ENCODE data around the gene PRTG. TPM values are rescaled to one million over a fixed set of nuclear protein-coding genes. Genes with fewer than 3 reads are reported as not detected.
"Not testable (repeated sequence)": the region's sequence is repeated elsewhere in the genome, so short reads cannot be mapped to it uniquely, and the experiment has no call there.

Gene PRTG
- total RNA-seq, 1 donor from 2014 or later = not detected

- intact Hi-C loops (cut with micrococcal nuclease) = no loop called here
Measured at GRCh38 chr15:55638764-55639163, 104.2 kb downstream of the PRTG start.

DNA sequence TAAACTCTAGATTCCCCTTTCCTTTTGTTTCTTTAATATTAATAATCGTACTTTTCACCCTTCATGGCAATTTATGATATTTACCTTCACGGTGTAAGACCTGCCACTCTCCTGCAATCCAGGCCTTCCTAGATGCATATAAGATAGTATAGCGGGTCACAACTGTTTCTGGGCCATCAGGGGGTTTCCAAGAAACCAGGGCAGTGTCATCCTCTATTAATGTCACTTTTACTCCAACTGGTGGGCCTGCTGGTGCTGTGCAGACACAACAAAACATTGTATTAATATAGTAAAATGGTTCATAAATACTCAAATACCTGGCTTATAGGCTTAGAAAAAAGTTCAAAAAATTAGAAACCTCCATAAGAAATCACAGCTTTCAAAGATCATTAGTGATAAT lies 105.9 kb downstream of the PRTG start:
- intact Hi-C loops (cut with micrococcal nuclease) = no loop called here

- intact Hi-C loops (cut with micrococcal nuclease) = no loop called here
Measured at GRCh38 chr15:55633731-55634130, 109.2 kb downstream of the PRTG start.

DNA sequence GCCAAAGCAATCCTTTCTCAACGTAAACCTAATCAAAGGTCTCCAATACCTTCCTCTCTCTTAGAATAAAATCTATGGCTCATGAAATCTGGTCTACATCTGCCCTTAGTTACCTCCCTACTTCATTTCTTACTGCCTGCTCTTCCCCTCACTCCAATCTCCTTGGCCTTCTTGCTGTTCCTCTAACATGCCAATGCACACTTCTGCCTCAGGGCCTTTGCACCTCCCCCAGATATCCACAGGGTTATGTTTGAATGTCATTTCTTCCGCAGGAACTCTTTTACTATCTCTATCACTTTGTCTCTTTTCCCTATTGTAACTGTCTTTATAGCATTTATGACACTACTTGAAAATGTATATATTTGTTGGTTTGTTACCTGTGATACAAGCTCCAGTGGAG lies 110.5 kb downstream of the PRTG start:
- intact Hi-C loops (cut with micrococcal nuclease) = no loop called here

GRCh38 chr15:55630858-55631257 lies 112.1 kb downstream of the PRTG start:
- intact Hi-C loops (cut with micrococcal nuclease) = no loop called here

DNA sequence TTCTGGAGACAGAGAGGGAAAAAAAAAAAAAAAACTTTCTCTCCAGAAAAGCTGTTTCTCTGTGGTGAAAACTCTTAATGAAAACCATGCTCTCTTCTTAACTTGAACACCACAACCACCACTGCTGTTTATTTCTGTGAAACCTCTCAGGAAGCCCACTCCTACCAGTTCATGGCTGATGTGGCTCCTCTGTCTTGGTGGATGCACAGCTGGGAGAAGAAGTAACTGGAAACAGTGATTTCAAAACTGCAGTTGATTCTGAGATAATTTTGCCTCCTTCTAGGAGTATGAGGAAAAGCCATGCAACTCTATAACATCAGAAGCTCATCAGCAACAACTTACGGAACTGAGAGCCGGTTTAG lies 114.6 kb downstream of the PRTG start:
- intact Hi-C loops (cut with micrococcal nuclease) = no loop called here

- intact Hi-C loops (cut with micrococcal nuclease) = no loop called here
Measured at GRCh38 chr15:55627730-55628368, 115.1 kb downstream of the PRTG start.

DNA sequence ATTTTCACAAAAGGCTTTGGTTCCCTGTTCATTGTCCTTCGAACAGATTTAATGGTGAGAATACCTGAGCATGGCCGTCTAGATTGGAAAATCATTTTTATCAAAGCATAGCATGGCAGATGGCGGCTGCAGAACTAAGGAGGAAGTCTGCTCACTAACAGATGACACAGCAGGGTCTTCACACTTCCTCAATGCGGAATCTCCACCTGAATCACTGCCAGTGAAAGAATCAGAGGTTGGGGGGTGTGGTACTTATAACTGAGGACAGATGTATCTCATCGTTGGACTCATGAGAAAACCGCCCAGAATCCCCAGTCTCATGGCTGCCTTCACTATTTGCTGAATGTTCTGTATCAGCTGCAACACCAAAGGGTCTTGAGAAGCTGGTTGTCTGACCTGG lies 123.2 kb downstream of the PRTG start:
- intact Hi-C loops (cut with micrococcal nuclease) = no loop called here

- intact Hi-C loops (cut with micrococcal nuclease) = no loop called here
Measured at GRCh38 chr15:55618387-55618786, 124.6 kb downstream of the PRTG start.

DNA sequence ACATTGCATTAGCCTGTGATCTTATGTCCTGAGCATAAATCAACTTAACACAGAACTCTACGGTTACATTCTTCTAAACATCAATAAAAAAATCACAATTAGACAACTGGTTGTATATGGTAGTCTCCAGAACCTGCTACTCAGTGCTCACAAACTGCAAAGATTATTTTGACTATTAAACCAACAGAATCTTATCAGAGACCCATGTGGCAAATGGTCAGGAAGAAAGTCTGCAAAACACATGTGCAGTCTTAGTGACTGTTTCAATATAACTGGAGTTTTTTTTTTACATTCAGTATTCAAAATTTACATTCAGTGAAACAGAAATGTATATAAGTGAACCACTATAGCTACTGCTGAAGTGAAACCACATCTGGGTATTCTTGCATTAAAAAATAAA lies 127.5 kb downstream of the PRTG start:
- intact Hi-C loops (cut with micrococcal nuclease) = no loop called here

- intact Hi-C loops (cut with micrococcal nuclease) = no loop called here
Measured at GRCh38 chr15:55613727-55614126, 129.2 kb downstream of the PRTG start.

GRCh38 chr15:55606214-55606613 lies 136.7 kb downstream of the PRTG start:
- intact Hi-C loops (cut with micrococcal nuclease) = no loop called here

GRCh38 chr15:55601374-55601773 lies 141.6 kb downstream of the PRTG start:
- intact Hi-C loops (cut with micrococcal nuclease) = no loop called here

DNA sequence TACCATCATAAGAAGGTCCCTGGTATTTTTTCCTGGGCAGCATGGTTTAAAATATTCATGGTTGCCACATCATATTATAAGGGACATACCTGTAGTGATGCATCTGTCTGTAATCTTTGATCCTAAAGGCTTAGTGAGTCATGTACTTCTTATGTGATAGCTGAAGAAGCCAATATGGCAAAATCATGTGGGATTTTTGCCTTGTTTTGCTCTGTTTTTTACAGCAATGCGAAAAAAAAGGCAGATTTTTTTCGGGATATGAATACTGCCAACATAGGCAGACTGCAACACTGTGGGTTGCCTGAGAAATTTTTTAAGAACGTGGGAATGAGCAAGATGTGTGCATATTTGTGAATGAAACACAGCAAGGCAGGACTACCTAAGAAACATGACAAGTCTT lies 143.5 kb downstream of the PRTG start:
- intact Hi-C loops (cut with micrococcal nuclease) = no loop called here

GRCh38 chr15:55593019-55593418 lies 149.9 kb downstream of the PRTG start:
- intact Hi-C loops (cut with micrococcal nuclease) = not testable (repeated sequence)

- intact Hi-C loops (cut with micrococcal nuclease) = no loop called here
Measured at GRCh38 chr15:55590788-55591187, 152.2 kb downstream of the PRTG start.

DNA sequence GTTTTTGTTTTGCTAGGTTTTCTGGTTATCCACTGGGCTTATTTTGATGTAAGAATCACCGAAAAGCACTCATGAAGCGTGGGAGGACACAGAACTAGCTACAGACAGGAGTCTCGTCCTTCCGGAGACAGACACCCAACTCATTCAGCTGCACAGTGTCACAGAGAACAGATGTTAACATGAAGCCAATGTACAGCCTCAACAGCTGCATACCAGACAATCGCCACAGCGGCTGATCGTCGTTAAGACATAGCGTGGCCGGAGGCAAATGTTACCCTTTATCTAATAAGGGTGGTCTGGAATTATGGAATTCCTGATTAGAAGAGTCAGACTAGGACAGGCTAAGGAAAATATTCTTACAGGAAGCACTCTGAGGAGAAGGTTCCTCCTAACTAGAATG lies 153.7 kb downstream of the PRTG start:
- intact Hi-C loops (cut with micrococcal nuclease) = no loop called here

DNA sequence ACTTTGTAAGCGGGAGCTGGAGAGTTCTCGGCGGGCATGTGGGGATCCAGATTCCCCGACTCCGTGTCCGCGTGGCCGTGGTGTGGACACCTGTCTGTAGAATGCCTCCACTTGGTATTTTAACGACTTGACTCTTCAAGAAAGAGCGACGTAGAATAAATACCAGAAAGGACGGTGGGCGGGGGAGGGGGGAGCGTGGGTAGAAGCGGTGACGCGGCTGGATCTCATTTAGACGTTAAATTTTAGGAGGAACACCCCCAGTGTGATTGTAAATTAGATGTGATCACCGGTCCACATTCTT lies 154.2 kb downstream of the PRTG start:
- intact Hi-C loops (cut with micrococcal nuclease) = no loop called here

GRCh38 chr15:55588070-55588814 lies 154.7 kb downstream of the PRTG start, which contains the start of gene PYGO1:
Gene PYGO1 (minus strand): TSS chr15:55588345. CDS start chr15:55587883, 462 bp downstream.
- intact Hi-C loops (cut with micrococcal nuclease) = no loop called here

DNA sequence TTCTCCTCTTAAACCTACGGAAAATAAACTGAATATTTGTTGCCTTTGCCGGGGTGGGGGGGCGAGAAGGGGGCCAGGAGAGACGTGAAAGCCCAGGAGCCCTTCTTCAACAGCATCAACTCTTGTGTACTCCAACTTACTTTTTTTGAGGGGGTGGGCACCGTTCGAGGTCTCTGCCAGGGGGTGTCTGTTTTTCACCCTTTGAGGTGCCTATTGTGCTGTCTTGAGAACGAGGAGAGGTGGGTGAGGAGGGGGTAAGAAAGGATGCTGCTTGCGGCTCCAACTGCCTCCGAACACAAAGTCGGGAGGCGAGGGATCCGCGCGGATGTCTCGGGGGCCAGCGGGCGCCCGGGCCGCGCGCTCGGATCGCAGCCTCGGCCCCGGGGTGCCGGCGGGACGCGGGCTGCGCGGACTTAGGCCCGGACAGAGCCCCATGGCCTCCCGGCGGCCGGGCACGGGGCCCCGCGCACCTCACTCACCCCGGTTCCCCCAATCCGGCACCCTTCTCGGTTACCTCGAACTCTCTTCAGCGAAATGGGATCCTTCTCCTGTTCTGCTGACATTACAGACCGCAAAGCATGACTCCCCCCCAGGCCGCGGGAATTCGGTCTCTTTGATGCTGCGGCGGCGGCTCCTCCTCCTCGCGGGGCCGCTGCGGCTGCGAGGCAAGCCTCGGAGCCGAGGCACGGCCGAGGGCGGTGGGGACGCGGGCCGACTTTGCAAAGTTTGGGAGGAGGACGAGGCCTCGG lies 155.5 kb downstream of the PRTG start:
- intact Hi-C loops (cut with micrococcal nuclease) = no loop called here

- intact Hi-C loops (cut with micrococcal nuclease) = no loop called here
Measured at GRCh38 chr15:55586808-55587207, 156.1 kb downstream of the PRTG start.

GRCh38 chr15:55576943-55577342 lies 166.0 kb downstream of the PRTG start:
- intact Hi-C loops (cut with micrococcal nuclease) = no loop called here

GRCh38 chr15:55574096-55574495 lies 168.9 kb downstream of the PRTG start:
- intact Hi-C loops (cut with micrococcal nuclease) = no loop called here
